Adrenal gland (tissue), 12 donors: ENCODE results near the gene ZNF205. TPM values are rescaled to one million over a fixed set of nuclear protein-coding genes. Genes with fewer than 3 reads are reported as not detected.

Experiments
- polyA plus RNA-seq, 3 donors: library from polyadenylated mRNA; stranded (reverse); fragments of 200-250 nt in 2 of 3; fragments of 350-450 nt in 1 of 3; fragmentation: Illumina TruSeq in 1 of 3; extraction: RNeasy Lipid Tissue Mini Kit (QIAGEN cat#74804) in 1 of 3; gene quantifications; one replicate each; pipeline ENCODE4 v1.2.3, GENCODE V29; 2013 to 2014
- small RNA-seq, 2 donors: library from RNA; depleted of rRNA; stranded (forward); fragments of <200 nt; gene quantifications; one replicate each; pipeline ENCODE3, GENCODE V24; 2016
- total RNA-seq, 9 donors: library from RNA; depleted of rRNA in 4 of 9; stranded (reverse); fragments of >200 nt in 4 of 9; fragments of 120-200 nt in 1 of 9; fragmentation: NEBNext Ultra II Directional in 1 of 9; extraction: Animal tissue kit (Norgen Biotek cat#: 25700) in 1 of 9; gene quantifications; one replicate each; pipeline versions ENCODE4 v1.1.0 to v1.2.4, GENCODE V29; 2013 to 2023
- donor health status: healthy with polysubstance abuse.
- donor health status: Bipolar disorder and iron deficiency.
- donor health status: DM: yes; HTN: yes; CAD: no.
- donor health status: DM: no; HTN: no; CAD: no.
- donor health status: DM: no; HTN: no; CAD: no.
- donor health status: DM: yes; HTN: yes; CAD: no.

Gene ZNF205
- total and polyA plus RNA-seq, 12 donors: 3.8 to 86.1 (median 15.2) TPM

Small RNA genes lying within 50 kb of the gene (small RNA-seq; reads per million reads assigned to genes)
- gene RNU1-22P: 0 to 0.08 reads per million in 2 donors

Other genes starting within 250 kb of the ZNF205 start
- 100 to 1,000 TPM in 4 of 9 donors, 10 to 100 TPM in 5; 28.8 to 232 (median 69.9) TPM for gene FLYWCH2, start 229.4 kb upstream of the ZNF205 start, total RNA-seq
- gene FLYWCH2, start 229.4 kb upstream of the ZNF205 start, polyA plus RNA-seq: 10 to 100 TPM; 16.7 to 87.1 (median 49.5) TPM
- gene FLYWCH1, start 200.7 kb upstream of the ZNF205 start, total RNA-seq: 10 to 100 TPM; 13.6 to 89.8 (median 46.4) TPM
- gene FLYWCH1, start 200.7 kb upstream of the ZNF205 start, polyA plus RNA-seq: 10 to 100 TPM in 2 of 3 donors, 1 to 10 TPM in 1; 3.3 to 79.7 (median 55.6) TPM
- not detected for gene KREMEN2, start 148.3 kb upstream of the ZNF205 start, total RNA-seq
- gene KREMEN2, start 148.3 kb upstream of the ZNF205 start, polyA plus RNA-seq: not detected
- 10 to 100 TPM in 7 of 9 donors, 1 to 10 TPM in 2; 7.4 to 17.0 (median 13.2) TPM for gene PAQR4, start 143.2 kb upstream of the ZNF205 start, total RNA-seq
- gene PAQR4, start 143.2 kb upstream of the ZNF205 start, polyA plus RNA-seq: 10 to 100 TPM in 1 of 3 donors, 1 to 10 TPM in 2; 4.1 to 14.6 (median 8.1) TPM
- 1 to 10 TPM in 8 of 9 donors, under 1 TPM in 1; 0.46 to 7.0 (median 2.9) TPM for gene PKMYT1, start 132.1 kb upstream of the ZNF205 start, total RNA-seq
- 1 to 10 TPM; 1.0 to 3.7 (median 2.0) TPM for gene PKMYT1, start 132.1 kb upstream of the ZNF205 start, polyA plus RNA-seq
- gene CLDN9, start 99.7 kb upstream of the ZNF205 start, total RNA-seq: under 1 TPM in 2 of 9 donors, not detected in 7; 0.28 to 0.31 TPM
- 1 to 10 TPM in 1 of 3 donors, under 1 TPM in 1, not detected in 1; 0.34 to 1.4 TPM for gene CLDN9, start 99.7 kb upstream of the ZNF205 start, polyA plus RNA-seq
- under 1 TPM in 2 of 9 donors, not detected in 7; 0.46 to 0.47 TPM for gene CLDN6, start 94.4 kb upstream of the ZNF205 start, total RNA-seq
- gene CLDN6, start 94.4 kb upstream of the ZNF205 start, polyA plus RNA-seq: not detected
- gene TNFRSF12A, start 92.2 kb upstream of the ZNF205 start, total RNA-seq: 100 to 1,000 TPM in 2 of 9 donors, 10 to 100 TPM in 6, 1 to 10 TPM in 1; 8.8 to 175 (median 42.5) TPM
- gene TNFRSF12A, start 92.2 kb upstream of the ZNF205 start, polyA plus RNA-seq: 100 to 1,000 TPM in 1 of 3 donors, 10 to 100 TPM in 2; 41.8 to 124 (median 60.9) TPM
- 100 to 1,000 TPM in 1 of 9 donors, 10 to 100 TPM in 8; 35.4 to 138 (median 62.7) TPM for gene HCFC1R1, start 88.6 kb upstream of the ZNF205 start, total RNA-seq
- 100 to 1,000 TPM in 2 of 3 donors, 10 to 100 TPM in 1; 29.7 to 609 (median 462) TPM for gene HCFC1R1, start 88.6 kb upstream of the ZNF205 start, polyA plus RNA-seq
- gene THOC6, start 88.6 kb upstream of the ZNF205 start, total RNA-seq: 10 to 100 TPM; 14.9 to 24.3 (median 17.3) TPM
- 100 to 1,000 TPM in 1 of 3 donors, 10 to 100 TPM in 1, 1 to 10 TPM in 1; 9.0 to 107 (median 78.6) TPM for gene THOC6, start 88.6 kb upstream of the ZNF205 start, polyA plus RNA-seq
- gene BICDL2, start 75.6 kb upstream of the ZNF205 start, total RNA-seq: under 1 TPM in 2 of 9 donors, not detected in 7; 0.14 to 0.31 TPM
- under 1 TPM in 2 of 3 donors, not detected in 1; 0.20 to 0.24 TPM for gene BICDL2, start 75.6 kb upstream of the ZNF205 start, polyA plus RNA-seq
- under 1 TPM in 8 of 9 donors, not detected in 1; 0.11 to 0.65 (median 0.35) TPM for gene MMP25, start 66.0 kb upstream of the ZNF205 start, total RNA-seq
- 1 to 10 TPM in 1 of 3 donors, under 1 TPM in 2; 0.09 to 3.1 (median 0.47) TPM for gene MMP25, start 66.0 kb upstream of the ZNF205 start, polyA plus RNA-seq
- 100 to 1,000 TPM in 1 of 9 donors, 10 to 100 TPM in 6, 1 to 10 TPM in 2; 3.9 to 106 (median 22.0) TPM for gene IL32, start 46.9 kb upstream of the ZNF205 start, total RNA-seq
- 100 to 1,000 TPM in 2 of 3 donors, 10 to 100 TPM in 1; 19.9 to 127 (median 118) TPM for gene IL32, start 46.9 kb upstream of the ZNF205 start, polyA plus RNA-seq
- under 1 TPM in 3 of 9 donors, not detected in 6; 0.11 to 0.50 (median 0.15) TPM for gene ZSCAN10, start 13.3 kb upstream of the ZNF205 start, total RNA-seq
- under 1 TPM in 1 of 3 donors, not detected in 2; 0.13 TPM for gene ZSCAN10, start 13.3 kb upstream of the ZNF205 start, polyA plus RNA-seq
- gene ZNF213, start 22.4 kb downstream of the ZNF205 start, total RNA-seq: 10 to 100 TPM in 7 of 9 donors, 1 to 10 TPM in 2; 2.6 to 19.3 (median 12.6) TPM
- 10 to 100 TPM in 2 of 3 donors, 1 to 10 TPM in 1; 4.2 to 19.5 (median 10.4) TPM for gene ZNF213, start 22.4 kb downstream of the ZNF205 start, polyA plus RNA-seq
- not detected for gene OR1F1, start 75.6 kb downstream of the ZNF205 start, total RNA-seq
- not detected for gene OR1F1, start 75.6 kb downstream of the ZNF205 start, polyA plus RNA-seq
- gene ZNF200, start 122.6 kb downstream of the ZNF205 start, total RNA-seq: 10 to 100 TPM in 3 of 9 donors, 1 to 10 TPM in 6; 4.4 to 15.4 (median 8.6) TPM
- gene ZNF200, start 122.6 kb downstream of the ZNF205 start, polyA plus RNA-seq: 1 to 10 TPM; 5.4 to 7.8 (median 6.2) TPM
- 1 to 10 TPM in 8 of 9 donors, under 1 TPM in 1; 0.39 to 7.8 (median 4.1) TPM for gene MEFV, start 144.0 kb downstream of the ZNF205 start, total RNA-seq
- under 1 TPM; 0.40 to 0.72 (median 0.71) TPM for gene MEFV, start 144.0 kb downstream of the ZNF205 start, polyA plus RNA-seq
- gene ZNF263, start 170.9 kb downstream of the ZNF205 start, total RNA-seq: 10 to 100 TPM; 22.5 to 84.0 (median 36.2) TPM
- gene ZNF263, start 170.9 kb downstream of the ZNF205 start, polyA plus RNA-seq: 10 to 100 TPM; 18.5 to 26.4 (median 21.8) TPM
- 1 to 10 TPM; 2.1 to 8.7 (median 4.5) TPM for gene TIGD7, start 192.8 kb downstream of the ZNF205 start, total RNA-seq
- gene TIGD7, start 192.8 kb downstream of the ZNF205 start, polyA plus RNA-seq: 1 to 10 TPM; 3.5 to 7.0 (median 4.6) TPM
- gene ZNF75A, start 192.9 kb downstream of the ZNF205 start, total RNA-seq: 10 to 100 TPM in 8 of 9 donors, 1 to 10 TPM in 1; 7.9 to 46.4 (median 22.5) TPM
- gene ZNF75A, start 192.9 kb downstream of the ZNF205 start, polyA plus RNA-seq: 10 to 100 TPM; 24.9 to 42.0 (median 37.4) TPM
- under 1 TPM in 5 of 9 donors, not detected in 4; 0.14 to 0.44 (median 0.35) TPM for gene OR2C1, start 243.3 kb downstream of the ZNF205 start, total RNA-seq
- gene OR2C1, start 243.3 kb downstream of the ZNF205 start, polyA plus RNA-seq: under 1 TPM in 1 of 3 donors, not detected in 2; 0.24 TPM